DMS53 (cell line): ENCODE data around the gene GPR146.

Source experiments
- DNase-seq: peaks from one replicate; lab custom pipeline; 2025; lab: John Stamatoyannopoulos, UW

Gene GPR146

GRCh38 chr7:1045069-1046063 lies 1.0 kb downstream of the GPR146 start:
- peak; percentile 46 for DNase-seq

GRCh38 chr7:1046722-1047679 lies 2.7 kb downstream of the GPR146 start:
- DNase-seq, result no peak

GRCh38 chr7:1049006-1049741 lies 4.8 kb downstream of the GPR146 start:
- no peak for DNase-seq

- no peak for DNase-seq
Observed at GRCh38 chr7:1049801-1050200, 5.5 kb downstream of the GPR146 start.

- DNase-seq, result no peak
Observed at GRCh38 chr7:1050254-1050906, 6.0 kb downstream of the GPR146 start.

GRCh38 chr7:1050956-1051690 lies 6.8 kb downstream of the GPR146 start:
- no peak for DNase-seq

- no peak for DNase-seq
Observed at GRCh38 chr7:1052031-1052818, 7.9 kb downstream of the GPR146 start.

GRCh38 chr7:1053002-1053411 lies 8.7 kb downstream of the GPR146 start:
- no peak for DNase-seq

- DNase-seq, result no peak
Observed at GRCh38 chr7:1053816-1054370, 9.5 kb downstream of the GPR146 start.

GRCh38 chr7:1054438-1054837 lies 10.1 kb downstream of the GPR146 start:
- no peak for DNase-seq

GRCh38 chr7:1054861-1055450 lies 10.6 kb downstream of the GPR146 start:
- DNase-seq, result no peak

- DNase-seq, result no peak
Observed at GRCh38 chr7:1055491-1055955, 11.2 kb downstream of the GPR146 start.

- DNase-seq, result no peak
Observed at GRCh38 chr7:1055956-1056784, 11.8 kb downstream of the GPR146 start.

- DNase-seq, result no peak
Observed at GRCh38 chr7:1056785-1057410, 12.6 kb downstream of the GPR146 start.

- DNase-seq, result no peak
Observed at GRCh38 chr7:1057416-1058291, 13.3 kb downstream of the GPR146 start.

- no peak for DNase-seq
Observed at GRCh38 chr7:1058311-1058710, 14.0 kb downstream of the GPR146 start.

GRCh38 chr7:1058821-1059199 lies 14.5 kb downstream of the GPR146 start:
- DNase-seq, result no peak
